Activated naive CD4-positive, alpha-beta T cell treated with Interleukin-2 at 50 U/mL for 16 hours (primary cell): ENCODE results near the gene TPPP3.
"Not testable (repeated sequence)": the region's sequence is repeated elsewhere in the genome, so short reads cannot be mapped to it uniquely, and the experiment has no call there.

ENCODE experiments used
- DNase-seq: peaks from one replicate; pipeline ENCODE4 v3.0.0-alpha.2; 2020

Gene TPPP3

DNA sequence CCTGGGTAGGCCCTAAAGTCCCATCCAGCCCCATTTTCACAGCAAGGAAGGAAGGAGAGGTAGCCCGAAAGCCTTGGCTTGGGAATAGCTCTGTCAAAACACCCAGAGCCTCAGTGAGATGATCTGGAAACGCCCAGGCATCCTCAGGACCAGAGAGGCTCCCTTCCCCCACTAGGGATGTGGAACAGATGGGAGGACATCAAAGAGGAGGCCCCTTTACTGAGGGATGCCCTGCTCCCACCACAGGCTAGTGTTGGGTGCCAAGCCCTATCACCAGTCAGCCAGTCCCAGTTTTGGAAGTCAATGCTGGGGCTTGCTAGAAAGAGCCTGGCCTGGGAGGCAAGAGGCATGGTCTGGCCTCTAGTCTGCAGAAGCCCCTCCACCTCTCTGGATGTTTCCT is 4.7 kb downstream of the TPPP3 start:
- no peak for DNase-seq

DNA sequence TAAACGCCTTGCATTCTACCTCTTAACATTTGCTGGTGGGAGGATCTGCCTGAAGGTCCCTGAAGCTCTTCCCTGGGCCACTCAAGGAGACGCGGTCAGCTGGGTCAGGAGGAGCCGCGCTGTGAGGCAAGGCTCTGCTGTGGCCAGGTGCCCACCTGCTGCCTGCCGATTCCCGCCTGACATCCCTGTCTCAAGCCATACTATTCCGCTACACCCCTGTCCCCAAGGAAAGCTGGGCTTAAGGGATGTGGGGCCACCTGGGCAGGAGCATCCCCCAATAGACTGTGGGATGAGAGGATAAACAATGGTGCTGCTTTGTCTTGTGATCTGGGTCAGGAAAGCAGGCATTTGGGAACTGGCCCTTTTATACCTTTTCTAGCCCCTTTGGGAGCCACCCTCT is 5.1 kb downstream of the TPPP3 start:
- no peak for DNase-seq

DNA sequence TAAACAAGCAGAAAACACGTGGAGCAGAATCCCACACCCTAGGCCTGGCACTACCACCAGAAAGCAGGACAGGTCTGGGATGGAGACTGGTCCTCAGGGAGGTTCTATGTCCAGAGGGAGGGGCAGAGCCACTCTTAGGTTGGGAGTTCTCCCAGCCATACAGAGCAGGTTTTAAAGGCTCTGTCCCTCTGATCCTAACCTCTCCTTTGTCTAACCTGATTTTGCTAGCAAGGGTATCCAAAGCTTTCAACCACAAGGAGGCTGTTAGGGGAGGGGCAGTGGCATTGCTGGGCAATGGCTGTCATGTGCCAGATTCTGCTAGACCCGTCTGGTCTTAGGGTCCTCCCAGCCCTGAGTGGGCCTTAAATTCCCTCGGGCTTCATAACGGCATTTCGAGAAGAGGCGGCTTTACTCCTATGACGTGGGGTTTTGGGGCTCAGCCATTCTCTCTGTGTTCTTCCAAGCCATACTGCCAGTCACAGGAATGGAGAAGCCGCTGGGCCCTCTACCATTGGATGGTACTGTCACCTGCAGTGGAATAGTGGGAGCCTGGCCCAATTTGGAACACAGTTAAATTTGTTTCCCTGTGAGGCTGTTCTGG is 5.7 kb downstream of the TPPP3 start:
- no peak for DNase-seq

DNA sequence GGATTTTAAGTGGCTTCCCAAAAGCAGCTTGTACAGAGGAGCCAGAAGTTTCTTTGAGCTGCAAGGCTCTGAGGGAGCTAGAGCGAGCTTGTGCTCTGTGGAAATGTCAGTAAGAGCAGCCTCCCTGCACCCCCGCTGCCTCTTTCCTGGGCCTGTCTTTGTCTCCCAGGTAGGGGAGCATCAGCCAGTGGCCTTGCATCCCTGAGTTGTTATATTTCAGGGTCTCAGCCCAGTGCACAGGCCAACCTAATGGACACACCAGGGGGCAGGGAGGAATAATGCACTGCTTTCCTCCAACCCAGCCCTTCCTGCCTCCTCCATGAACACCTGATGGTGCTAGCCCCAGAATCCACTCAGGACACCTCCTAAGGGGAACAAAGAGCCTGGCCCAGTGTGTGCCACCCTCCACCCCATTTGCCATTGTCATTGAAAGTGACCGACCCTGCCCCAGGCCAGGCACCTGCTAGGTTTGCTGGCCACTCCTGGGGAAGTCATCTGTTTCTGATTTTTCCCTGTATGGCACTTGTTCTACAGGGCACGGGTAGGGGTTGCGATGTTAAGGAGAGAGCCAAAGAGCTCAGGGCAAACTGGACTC is 6.3 kb downstream of the TPPP3 start:
- no peak for DNase-seq

DNA sequence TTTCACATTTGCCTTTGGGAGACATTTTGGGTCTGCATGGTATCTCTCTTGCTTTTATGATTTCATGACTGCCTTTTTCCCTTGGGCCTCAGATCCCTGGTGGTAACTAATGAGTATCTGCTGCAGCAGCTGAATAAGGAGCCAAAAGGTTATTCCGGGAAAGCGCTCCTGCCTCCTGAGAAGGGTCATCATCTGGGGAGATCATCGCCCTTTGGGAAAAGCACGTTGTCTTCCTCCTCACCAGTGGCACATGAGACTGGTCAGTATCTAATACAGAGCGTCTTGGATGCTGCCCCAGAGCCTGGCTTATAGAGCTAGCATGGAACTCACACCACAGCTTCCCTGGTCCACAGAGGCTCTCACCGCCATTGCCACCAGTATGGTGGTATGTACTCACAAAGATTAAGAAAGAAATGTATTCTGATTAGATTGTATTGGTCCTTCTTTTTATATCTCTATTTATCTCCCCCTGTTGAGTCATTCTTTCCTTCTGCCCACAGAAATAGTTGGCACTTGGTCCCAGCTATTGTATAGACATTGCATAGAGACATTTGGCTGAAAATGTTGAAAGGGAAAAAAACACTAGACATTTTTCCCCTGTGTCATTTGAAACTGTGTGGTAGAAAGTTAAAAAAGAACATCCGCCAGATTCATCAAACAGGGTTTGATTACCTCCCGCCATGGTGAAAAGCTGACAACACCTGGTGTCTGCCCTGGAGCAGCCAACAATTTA is 8.4 kb downstream of the TPPP3 start:
- DNase-seq: no peak

DNA sequence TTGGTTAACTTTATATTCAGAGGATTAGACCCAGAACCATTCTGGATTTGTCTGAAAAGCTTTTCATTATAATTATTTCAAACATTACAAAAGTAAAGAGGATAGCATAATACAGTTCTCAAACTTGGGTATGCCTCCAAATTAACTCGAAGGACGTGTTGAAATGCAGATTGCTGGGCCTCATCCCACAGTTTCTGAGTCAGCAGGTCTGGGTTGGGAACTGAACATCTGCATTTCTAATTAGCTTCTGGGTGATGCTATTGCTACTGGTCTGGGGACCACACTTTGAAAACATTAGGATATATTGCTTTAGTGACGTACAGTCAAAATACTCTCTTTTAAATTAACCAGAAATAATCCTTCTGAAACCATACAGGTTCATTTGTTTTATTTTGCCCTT is 10.0 kb downstream of the TPPP3 start:
- no peak for DNase-seq

DNA sequence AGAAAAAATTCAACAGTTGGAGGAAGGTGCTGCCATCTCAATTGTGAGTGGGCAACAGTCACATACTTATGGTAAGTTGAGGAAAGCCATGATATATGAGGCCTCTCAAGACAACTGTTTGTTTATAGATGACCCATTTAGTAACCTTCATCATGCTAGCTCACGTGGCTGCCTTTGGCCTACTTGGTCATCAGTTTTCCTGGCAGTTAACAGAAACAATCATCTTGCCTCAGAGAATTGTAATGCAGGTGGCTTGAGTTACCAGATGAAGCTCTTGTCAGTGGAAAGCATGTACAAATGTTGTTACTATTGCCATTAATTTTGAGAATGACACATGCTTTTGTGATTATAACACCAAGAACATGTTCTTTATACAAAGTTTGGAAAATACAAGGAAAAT is 14.7 kb downstream of the TPPP3 start:
- DNase-seq: no peak

DNA sequence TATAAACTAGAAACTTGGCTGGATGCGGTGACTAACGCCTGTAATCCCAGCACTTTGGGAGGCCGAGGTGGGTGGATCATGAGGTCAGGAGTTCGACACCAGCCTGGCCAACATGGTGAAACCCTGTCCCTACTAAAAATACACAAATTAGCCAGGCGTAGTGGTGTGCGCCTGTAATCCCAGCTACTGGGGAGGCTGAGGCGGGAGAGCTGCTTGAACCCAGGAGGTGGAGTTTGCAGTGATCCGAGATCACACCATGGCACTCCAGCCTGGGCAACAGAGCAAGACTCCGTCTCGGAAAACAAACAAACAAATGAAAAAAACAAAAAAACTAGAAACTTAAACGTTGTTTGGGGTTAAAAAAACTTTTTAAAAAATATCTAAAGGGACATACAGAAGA is 17.3 kb downstream of the TPPP3 start:
- DNase-seq: not testable (repeated sequence)

DNA sequence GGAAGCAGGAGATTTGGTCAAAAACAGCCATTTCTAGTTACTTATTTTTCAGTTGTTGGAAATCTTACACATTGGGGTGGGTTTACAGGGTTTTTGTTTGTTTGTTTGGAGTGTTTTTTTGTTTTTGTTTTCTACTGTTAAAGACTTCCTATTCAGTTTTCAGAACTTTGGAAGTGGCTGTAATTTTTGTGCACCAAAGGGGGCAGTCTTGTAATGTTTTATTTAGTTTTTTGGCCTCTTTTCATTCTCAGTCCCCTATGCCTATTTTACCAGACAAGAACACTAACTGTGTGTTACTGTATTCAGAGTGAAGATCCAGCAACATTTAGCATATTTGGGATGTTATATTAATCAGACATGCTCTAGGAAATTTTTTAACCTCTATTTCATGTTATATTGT is 20.6 kb downstream of the TPPP3 start:
- DNase-seq: no peak

DNA sequence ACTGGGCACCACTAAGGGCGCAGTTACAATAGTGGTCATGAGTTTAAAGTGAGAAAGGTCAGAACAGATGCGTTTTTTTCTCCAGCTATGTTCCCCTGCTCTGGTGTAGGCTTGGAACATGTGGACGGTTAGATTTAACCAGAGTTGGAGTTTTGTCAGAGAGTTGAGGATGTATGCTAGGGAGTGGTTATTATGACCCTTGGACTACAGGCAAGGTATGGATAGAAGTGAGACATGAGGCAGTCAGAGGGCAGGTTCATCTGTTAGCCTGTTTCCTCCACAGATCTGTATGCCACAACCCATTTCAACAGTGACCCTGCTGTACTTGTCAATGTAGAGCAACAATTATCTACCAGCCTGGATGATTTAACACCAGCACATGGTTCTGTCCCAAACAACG is 22.6 kb downstream of the TPPP3 start:
- no peak for DNase-seq

DNA sequence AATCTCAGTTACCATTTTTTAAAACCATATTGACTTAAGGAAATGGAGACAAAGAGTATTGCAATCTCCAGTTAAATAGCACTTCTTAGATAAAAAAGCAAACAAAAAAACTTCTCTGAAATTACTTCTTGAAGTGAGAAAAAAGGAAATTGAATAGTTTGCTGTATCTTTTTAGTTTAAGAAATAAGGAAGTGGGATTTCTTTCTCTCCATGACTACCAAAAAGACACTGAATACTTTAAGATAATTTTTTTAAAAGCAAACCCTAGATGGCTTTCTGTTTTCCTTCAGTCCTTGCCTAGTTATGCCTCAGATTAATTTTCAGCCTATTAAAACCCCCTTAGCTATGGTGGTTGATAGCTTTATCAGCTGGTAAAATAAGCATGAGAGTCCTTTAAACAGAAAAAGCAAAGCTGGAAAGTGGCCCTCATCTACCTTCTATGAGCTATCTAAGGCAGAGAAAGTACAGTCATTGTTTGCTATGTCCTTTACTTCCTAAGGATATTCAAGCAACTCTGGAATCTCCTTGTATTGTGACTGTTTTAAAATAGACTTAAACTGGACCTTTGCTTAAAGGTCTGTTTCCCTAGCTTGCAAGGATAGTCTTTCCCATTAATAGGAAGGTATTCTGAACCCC is 28.6 kb downstream of the TPPP3 start:
- no peak for DNase-seq

DNA sequence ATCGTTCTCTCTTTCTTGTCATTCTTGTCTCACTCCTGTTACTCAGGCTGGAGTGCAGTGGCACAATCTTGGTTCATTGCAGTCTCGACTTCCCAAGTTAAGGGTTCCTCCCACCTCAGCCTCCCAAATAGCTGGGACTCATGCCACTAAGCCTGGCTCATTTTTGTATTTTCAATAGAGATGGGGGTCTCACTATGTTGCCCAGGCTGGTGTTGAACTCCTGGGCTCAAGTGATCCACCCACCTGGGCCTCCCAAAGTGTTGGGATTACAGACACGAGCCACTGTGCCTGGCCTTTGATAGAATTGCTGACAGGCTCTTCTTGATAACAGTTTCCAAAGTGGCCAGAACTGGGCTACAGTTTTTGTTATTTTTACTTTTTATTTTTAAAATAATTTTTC is 32.3 kb downstream of the TPPP3 start:
- DNase-seq: no peak

DNA sequence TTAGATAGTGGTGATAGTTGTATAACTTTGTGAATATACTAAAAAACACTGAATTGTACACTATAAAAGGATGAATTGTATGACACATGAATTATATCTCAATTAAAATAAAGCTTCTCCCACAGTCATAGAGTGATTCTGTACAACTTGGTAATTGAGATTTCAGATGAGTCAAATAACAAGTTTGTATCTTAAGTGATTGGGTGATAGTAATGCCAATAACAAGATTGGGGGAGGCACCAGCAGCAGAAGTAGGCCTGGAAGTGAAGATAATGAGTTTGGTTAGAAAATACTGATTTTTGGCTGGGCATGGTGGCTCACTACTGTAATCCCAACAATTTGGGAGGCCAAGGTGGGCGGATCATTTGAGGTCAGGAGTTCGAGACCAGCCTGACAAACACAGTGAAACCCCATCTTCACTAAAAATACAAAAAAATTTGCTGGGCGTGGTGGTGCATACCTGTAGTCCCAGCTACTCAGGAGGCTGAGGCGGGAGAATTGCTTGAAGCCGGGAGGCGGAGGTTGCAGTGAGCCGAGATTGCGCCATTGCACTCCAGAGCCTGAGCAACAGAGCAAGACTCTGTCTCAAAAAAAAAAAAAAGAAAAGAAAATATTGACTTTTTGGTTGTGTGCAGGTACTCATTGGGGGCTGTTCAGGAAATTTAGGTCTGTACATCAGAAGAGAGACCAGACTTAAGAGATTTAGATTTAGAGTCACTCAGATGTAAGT is 33.6 kb downstream of the TPPP3 start:
- DNase-seq: not testable (repeated sequence)

DNA sequence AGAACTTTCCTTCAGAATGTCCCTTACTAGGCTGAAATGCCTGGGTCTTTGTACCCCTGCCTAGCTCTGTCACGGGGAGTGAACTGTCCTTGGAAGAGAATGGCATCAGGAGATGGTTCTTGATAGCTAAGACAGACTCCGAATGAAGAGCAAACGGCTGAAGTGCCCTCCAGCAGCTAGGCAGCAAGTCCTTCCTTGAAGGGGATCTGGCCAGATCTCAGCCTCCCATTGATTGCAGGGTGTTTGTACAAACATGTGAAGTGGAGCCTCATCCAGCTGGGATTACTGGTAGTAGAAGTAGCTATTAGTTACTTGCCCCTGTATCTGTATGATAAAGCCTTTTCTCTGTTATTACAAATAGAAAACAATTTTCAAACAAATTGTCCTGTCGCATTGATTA is 35.7 kb downstream of the TPPP3 start:
- no peak for DNase-seq

DNA sequence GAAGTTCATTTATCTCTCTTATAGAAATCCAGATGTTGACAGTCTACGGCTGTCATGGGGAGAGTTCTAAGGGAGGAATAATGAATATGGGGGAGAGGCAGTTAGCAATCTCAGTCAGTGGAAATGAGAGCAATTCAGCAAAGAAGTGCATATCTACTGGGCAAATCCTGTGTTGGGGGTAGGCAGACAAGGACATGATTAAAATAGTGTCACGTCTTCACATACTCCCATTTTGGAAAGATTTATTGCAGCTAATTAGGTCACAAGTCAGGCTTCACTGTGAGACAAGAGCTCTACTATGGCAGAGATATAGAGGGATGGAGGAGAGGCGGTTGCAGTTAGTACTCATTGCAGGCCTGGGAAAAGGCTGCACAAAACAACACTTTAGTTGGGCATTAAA is 36.9 kb downstream of the TPPP3 start:
- no peak for DNase-seq

DNA sequence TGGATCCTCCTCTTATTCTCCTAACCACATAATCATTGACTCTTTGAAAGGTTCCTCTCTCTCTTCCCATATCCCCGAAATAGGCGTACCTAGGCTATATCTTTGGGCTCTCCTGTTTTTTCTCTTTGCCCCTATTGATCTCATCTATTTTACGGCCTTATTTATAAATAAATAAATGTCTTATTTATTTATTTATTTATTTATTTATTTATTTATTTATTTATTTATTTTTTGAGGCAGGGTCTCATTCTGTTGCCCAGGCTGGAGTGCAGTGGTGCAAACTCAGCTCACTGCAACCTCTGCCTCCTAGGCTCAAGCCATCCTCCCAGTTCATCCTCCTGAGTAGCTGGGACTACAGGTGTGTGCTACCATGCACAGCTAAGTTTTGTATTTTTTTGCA is 40.8 kb downstream of the TPPP3 start:
- not testable (repeated sequence) for DNase-seq

DNA sequence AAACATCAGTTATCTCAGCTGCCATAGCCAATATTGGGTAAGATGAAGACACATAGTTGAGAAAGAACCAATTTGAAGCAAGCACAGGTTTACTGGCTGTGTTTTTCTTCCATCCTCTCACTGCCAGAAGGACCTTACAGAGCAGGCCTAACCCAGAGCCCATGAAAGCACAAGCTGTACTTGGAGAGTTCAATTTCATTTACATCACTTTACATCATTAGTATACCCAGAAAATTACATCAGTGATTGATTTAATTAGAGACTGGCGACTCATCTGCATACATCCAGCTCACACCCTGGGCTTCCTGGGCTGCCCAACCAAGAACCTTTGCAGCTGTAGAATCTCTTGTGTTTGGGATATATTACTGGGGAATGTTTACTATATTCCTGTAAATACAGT is 43.0 kb downstream of the TPPP3 start:
- no peak for DNase-seq

DNA sequence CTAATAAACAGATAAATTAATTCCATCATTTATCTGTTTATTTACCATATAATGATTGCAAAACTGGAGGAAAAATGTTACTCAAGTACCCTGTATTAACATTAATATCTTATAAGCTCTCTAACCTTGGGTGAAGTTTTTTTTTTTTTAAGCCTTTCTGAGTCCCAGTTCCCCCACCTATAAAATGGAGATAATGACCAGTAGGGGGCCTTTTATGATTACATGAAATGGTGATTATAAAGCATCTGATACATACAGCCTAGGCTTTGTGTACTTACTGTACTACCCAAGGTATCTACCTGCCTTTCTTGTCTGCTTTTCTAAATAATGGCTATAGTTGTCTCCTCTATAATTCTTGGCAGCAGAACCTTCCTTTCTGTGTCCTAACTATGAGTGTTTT is 44.1 kb downstream of the TPPP3 start:
- no peak for DNase-seq

DNA sequence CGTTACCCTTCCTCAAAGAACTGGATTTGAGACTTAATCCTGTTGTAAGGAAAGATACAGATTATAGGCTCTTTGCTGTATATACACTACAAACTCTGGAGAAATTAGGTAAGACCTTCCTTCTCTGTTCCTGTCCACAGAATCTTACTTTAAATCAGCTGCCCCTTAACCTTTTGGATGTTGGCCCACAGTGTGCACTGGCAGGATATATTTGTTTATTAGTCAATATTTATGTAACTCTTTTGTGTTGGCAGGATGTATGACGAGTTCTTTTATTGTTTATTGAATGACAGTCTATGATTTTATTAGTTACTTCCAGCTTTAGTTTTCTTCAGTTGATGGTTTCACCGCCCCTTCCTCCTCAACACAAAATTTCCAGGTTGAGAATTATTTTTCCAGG is 47.0 kb downstream of the TPPP3 start:
- no peak for DNase-seq

DNA sequence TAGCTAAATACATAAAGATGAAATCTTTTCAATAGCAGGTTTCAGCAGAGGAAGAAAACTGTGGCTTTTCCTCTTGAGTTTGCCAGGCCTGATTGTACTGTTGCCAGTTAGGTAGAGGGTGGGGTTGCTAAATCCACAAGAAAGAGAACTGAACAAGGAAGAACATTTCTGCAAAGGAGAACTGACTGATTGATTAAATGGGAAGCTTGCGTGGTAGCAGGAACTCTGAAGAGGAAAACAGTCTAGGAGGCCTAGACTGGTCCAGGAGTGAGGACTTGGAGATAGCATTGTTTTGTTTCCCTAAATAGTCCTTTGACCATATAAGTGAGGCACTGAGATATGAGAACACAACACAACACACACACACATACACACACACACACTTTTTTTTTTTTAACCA is 47.9 kb downstream of the TPPP3 start:
- DNase-seq: no peak

DNA sequence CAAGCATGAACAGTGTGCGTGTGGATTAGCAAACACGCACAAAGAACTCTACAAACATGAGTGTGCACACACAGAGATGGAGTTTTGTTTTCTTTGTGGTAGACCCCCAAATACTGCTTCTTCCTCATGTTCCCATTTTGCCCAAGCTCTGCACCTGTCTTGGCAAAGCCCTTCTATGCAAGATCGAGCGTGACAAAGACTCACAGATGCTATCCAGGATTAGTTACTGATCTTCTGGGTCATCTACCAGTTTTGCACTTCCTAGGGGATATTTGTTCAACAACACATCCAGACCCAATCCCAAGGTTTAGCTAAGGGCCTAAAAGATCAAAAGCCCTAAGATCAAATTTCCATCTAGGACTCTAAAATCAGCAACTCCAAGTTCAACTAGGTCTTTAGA is 50.7 kb downstream of the TPPP3 start:
- DNase-seq: no peak

DNA sequence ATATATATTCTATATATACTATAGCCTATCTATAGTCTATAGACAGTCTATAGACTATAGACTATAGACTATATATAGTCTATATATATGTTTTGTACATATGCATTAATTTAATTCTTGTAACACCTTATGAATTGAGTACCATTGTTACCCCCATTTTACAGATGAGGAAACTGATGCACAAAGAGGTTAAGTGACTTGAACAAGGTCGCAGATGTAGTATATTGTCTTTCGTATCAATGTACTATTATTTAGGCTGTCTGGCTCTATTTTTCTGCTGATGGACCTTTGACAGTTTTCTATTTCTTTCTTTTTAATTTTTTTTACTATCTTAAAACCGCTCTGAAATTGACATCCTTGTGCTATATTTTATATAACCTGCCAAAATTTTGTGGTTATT is 52.0 kb downstream of the TPPP3 start:
- no peak for DNase-seq
